ENCODE results near the gene VCL.

DNA sequence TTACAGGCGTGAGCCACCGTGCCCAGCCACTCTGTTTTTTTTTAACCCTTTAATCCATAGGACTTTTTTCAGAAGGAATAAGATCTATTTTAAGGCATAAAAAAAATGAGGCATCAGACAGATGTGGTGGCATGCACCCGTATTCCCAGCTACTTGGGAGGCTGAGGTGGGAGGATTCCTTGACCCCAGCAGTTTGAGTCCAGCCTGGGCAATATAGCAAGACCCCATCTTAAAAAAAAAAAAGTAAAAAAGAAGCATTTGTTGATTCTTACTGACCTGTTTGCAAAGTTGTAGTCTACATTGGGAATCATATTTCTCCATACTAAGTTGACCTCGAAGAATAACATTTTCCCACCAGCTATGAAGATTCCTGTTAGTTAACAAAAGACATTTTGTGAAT lies 38.6 kb downstream of the VCL start:
- TF ChIP-seq POLR2A (IDR thresholded peaks at IDR 0.05): no peak
- no peak for TF ChIP-seq CTCF (IDR thresholded peaks at IDR 0.05)
- no peak for TF ChIP-seq POLR2AphosphoS5 (IDR thresholded peaks at IDR 0.05; ENCODE audit: insufficient read depth in 1 of 2, low read depth in 1 of 2)

All from vagina (tissue), 2 donors.